GM12892 (cell line): ENCODE results near the gene ZDHHC1.
"Not testable (repeated sequence)": the region's sequence is repeated elsewhere in the genome, so short reads cannot be mapped to it uniquely, and the experiment has no call there.

Source experiments
- DNase-seq: peaks from one replicate; pipeline ENCODE4 v3.0.0; 2011; ENCODE audit not compliant: insufficient read length
- FAIRE-seq: peaks from 2 replicates; lab custom pipeline; 2011; peaks lifted over from hg19 to GRCh38; lab: Jason Lieb, UNC
- POLR2A ChIP-seq: IDR thresholded peaks from 2 replicates; pipeline ENCODE4 v1.6.1; 2011; ENCODE audit warnings: low read depth, low read length, control low read depth
- POLR2AphosphoS5 ChIP-seq: IDR thresholded peaks from 2 replicates; pipeline ENCODE4 v1.6.1; 2011; ENCODE audit warnings: low read depth, low read length, control low read depth
- TAF1 ChIP-seq: IDR thresholded peaks from 2 replicates; pipeline ENCODE4 v1.6.1; 2011; ENCODE audit warnings: low read depth, mild to moderate bottlenecking, control low read depth, low read length, borderline replicate concordance

ZDHHC1 gene

DNA sequence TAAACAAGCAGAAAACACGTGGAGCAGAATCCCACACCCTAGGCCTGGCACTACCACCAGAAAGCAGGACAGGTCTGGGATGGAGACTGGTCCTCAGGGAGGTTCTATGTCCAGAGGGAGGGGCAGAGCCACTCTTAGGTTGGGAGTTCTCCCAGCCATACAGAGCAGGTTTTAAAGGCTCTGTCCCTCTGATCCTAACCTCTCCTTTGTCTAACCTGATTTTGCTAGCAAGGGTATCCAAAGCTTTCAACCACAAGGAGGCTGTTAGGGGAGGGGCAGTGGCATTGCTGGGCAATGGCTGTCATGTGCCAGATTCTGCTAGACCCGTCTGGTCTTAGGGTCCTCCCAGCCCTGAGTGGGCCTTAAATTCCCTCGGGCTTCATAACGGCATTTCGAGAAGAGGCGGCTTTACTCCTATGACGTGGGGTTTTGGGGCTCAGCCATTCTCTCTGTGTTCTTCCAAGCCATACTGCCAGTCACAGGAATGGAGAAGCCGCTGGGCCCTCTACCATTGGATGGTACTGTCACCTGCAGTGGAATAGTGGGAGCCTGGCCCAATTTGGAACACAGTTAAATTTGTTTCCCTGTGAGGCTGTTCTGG is 28.7 kb downstream of the ZDHHC1 start:
- no peak for FAIRE-seq

DNA sequence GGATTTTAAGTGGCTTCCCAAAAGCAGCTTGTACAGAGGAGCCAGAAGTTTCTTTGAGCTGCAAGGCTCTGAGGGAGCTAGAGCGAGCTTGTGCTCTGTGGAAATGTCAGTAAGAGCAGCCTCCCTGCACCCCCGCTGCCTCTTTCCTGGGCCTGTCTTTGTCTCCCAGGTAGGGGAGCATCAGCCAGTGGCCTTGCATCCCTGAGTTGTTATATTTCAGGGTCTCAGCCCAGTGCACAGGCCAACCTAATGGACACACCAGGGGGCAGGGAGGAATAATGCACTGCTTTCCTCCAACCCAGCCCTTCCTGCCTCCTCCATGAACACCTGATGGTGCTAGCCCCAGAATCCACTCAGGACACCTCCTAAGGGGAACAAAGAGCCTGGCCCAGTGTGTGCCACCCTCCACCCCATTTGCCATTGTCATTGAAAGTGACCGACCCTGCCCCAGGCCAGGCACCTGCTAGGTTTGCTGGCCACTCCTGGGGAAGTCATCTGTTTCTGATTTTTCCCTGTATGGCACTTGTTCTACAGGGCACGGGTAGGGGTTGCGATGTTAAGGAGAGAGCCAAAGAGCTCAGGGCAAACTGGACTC is 29.3 kb downstream of the ZDHHC1 start:
- TF ChIP-seq POLR2A: no peak
- TF ChIP-seq TAF1: no peak
- no peak for TF ChIP-seq POLR2AphosphoS5
- no peak for FAIRE-seq
- no peak for DNase-seq

More for the DNA sequence above, 28.7 kb downstream of the ZDHHC1 start:
- TF ChIP-seq TAF1 (no peak), POLR2AphosphoS5 (no peak), POLR2A (no peak)
- no peak for DNase-seq

DNA sequence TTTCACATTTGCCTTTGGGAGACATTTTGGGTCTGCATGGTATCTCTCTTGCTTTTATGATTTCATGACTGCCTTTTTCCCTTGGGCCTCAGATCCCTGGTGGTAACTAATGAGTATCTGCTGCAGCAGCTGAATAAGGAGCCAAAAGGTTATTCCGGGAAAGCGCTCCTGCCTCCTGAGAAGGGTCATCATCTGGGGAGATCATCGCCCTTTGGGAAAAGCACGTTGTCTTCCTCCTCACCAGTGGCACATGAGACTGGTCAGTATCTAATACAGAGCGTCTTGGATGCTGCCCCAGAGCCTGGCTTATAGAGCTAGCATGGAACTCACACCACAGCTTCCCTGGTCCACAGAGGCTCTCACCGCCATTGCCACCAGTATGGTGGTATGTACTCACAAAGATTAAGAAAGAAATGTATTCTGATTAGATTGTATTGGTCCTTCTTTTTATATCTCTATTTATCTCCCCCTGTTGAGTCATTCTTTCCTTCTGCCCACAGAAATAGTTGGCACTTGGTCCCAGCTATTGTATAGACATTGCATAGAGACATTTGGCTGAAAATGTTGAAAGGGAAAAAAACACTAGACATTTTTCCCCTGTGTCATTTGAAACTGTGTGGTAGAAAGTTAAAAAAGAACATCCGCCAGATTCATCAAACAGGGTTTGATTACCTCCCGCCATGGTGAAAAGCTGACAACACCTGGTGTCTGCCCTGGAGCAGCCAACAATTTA is 31.3 kb downstream of the ZDHHC1 start:
- DNase-seq (no peak), FAIRE-seq (no peak)
- no peak for TF ChIP-seq POLR2AphosphoS5
- no peak for TF ChIP-seq POLR2A
- TF ChIP-seq TAF1: no peak

DNA sequence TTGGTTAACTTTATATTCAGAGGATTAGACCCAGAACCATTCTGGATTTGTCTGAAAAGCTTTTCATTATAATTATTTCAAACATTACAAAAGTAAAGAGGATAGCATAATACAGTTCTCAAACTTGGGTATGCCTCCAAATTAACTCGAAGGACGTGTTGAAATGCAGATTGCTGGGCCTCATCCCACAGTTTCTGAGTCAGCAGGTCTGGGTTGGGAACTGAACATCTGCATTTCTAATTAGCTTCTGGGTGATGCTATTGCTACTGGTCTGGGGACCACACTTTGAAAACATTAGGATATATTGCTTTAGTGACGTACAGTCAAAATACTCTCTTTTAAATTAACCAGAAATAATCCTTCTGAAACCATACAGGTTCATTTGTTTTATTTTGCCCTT is 33.0 kb downstream of the ZDHHC1 start:
- no peak for DNase-seq

DNA sequence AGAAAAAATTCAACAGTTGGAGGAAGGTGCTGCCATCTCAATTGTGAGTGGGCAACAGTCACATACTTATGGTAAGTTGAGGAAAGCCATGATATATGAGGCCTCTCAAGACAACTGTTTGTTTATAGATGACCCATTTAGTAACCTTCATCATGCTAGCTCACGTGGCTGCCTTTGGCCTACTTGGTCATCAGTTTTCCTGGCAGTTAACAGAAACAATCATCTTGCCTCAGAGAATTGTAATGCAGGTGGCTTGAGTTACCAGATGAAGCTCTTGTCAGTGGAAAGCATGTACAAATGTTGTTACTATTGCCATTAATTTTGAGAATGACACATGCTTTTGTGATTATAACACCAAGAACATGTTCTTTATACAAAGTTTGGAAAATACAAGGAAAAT is 37.6 kb downstream of the ZDHHC1 start:
- TF ChIP-seq TAF1 (no peak), POLR2A (no peak), POLR2AphosphoS5 (no peak)
- DNase-seq (no peak), FAIRE-seq (no peak)

More for the DNA sequence above, 33.0 kb downstream of the ZDHHC1 start:
- TF ChIP-seq POLR2A (no peak), POLR2AphosphoS5 (no peak), TAF1 (no peak)
- FAIRE-seq: no peak

DNA sequence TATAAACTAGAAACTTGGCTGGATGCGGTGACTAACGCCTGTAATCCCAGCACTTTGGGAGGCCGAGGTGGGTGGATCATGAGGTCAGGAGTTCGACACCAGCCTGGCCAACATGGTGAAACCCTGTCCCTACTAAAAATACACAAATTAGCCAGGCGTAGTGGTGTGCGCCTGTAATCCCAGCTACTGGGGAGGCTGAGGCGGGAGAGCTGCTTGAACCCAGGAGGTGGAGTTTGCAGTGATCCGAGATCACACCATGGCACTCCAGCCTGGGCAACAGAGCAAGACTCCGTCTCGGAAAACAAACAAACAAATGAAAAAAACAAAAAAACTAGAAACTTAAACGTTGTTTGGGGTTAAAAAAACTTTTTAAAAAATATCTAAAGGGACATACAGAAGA is 40.3 kb downstream of the ZDHHC1 start:
- FAIRE-seq, DNase-seq: not testable (repeated sequence)

DNA sequence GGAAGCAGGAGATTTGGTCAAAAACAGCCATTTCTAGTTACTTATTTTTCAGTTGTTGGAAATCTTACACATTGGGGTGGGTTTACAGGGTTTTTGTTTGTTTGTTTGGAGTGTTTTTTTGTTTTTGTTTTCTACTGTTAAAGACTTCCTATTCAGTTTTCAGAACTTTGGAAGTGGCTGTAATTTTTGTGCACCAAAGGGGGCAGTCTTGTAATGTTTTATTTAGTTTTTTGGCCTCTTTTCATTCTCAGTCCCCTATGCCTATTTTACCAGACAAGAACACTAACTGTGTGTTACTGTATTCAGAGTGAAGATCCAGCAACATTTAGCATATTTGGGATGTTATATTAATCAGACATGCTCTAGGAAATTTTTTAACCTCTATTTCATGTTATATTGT is 43.6 kb downstream of the ZDHHC1 start:
- no peak for DNase-seq

DNA sequence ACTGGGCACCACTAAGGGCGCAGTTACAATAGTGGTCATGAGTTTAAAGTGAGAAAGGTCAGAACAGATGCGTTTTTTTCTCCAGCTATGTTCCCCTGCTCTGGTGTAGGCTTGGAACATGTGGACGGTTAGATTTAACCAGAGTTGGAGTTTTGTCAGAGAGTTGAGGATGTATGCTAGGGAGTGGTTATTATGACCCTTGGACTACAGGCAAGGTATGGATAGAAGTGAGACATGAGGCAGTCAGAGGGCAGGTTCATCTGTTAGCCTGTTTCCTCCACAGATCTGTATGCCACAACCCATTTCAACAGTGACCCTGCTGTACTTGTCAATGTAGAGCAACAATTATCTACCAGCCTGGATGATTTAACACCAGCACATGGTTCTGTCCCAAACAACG is 45.6 kb downstream of the ZDHHC1 start:
- peak; percentile 64 for FAIRE-seq
- no peak for TF ChIP-seq POLR2A
- no peak for TF ChIP-seq TAF1
- TF ChIP-seq POLR2AphosphoS5: no peak
- DNase-seq: no peak

More for the DNA sequence above, 43.6 kb downstream of the ZDHHC1 start:
- FAIRE-seq: no peak
- TF ChIP-seq POLR2A (no peak), POLR2AphosphoS5 (no peak), TAF1 (no peak)

DNA sequence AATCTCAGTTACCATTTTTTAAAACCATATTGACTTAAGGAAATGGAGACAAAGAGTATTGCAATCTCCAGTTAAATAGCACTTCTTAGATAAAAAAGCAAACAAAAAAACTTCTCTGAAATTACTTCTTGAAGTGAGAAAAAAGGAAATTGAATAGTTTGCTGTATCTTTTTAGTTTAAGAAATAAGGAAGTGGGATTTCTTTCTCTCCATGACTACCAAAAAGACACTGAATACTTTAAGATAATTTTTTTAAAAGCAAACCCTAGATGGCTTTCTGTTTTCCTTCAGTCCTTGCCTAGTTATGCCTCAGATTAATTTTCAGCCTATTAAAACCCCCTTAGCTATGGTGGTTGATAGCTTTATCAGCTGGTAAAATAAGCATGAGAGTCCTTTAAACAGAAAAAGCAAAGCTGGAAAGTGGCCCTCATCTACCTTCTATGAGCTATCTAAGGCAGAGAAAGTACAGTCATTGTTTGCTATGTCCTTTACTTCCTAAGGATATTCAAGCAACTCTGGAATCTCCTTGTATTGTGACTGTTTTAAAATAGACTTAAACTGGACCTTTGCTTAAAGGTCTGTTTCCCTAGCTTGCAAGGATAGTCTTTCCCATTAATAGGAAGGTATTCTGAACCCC is 51.6 kb downstream of the ZDHHC1 start:
- FAIRE-seq: no peak
- TF ChIP-seq TAF1 (no peak), POLR2AphosphoS5 (no peak), POLR2A (no peak)
- DNase-seq: no peak

DNA sequence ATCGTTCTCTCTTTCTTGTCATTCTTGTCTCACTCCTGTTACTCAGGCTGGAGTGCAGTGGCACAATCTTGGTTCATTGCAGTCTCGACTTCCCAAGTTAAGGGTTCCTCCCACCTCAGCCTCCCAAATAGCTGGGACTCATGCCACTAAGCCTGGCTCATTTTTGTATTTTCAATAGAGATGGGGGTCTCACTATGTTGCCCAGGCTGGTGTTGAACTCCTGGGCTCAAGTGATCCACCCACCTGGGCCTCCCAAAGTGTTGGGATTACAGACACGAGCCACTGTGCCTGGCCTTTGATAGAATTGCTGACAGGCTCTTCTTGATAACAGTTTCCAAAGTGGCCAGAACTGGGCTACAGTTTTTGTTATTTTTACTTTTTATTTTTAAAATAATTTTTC is 55.2 kb downstream of the ZDHHC1 start:
- FAIRE-seq: no peak
- TF ChIP-seq TAF1 (no peak), POLR2AphosphoS5 (no peak), POLR2A (no peak)
- no peak for DNase-seq

DNA sequence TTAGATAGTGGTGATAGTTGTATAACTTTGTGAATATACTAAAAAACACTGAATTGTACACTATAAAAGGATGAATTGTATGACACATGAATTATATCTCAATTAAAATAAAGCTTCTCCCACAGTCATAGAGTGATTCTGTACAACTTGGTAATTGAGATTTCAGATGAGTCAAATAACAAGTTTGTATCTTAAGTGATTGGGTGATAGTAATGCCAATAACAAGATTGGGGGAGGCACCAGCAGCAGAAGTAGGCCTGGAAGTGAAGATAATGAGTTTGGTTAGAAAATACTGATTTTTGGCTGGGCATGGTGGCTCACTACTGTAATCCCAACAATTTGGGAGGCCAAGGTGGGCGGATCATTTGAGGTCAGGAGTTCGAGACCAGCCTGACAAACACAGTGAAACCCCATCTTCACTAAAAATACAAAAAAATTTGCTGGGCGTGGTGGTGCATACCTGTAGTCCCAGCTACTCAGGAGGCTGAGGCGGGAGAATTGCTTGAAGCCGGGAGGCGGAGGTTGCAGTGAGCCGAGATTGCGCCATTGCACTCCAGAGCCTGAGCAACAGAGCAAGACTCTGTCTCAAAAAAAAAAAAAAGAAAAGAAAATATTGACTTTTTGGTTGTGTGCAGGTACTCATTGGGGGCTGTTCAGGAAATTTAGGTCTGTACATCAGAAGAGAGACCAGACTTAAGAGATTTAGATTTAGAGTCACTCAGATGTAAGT is 56.6 kb downstream of the ZDHHC1 start:
- FAIRE-seq, DNase-seq: not testable (repeated sequence)

DNA sequence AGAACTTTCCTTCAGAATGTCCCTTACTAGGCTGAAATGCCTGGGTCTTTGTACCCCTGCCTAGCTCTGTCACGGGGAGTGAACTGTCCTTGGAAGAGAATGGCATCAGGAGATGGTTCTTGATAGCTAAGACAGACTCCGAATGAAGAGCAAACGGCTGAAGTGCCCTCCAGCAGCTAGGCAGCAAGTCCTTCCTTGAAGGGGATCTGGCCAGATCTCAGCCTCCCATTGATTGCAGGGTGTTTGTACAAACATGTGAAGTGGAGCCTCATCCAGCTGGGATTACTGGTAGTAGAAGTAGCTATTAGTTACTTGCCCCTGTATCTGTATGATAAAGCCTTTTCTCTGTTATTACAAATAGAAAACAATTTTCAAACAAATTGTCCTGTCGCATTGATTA is 58.7 kb downstream of the ZDHHC1 start:
- FAIRE-seq (no peak), DNase-seq (no peak)
- TF ChIP-seq POLR2A: no peak
- no peak for TF ChIP-seq TAF1
- TF ChIP-seq POLR2AphosphoS5: no peak
